ENCODE measurements around the gene ESR2.

The ESR2 gene

GRCh38 chr14:64123241-64123822, 170.8 kb downstream of the ESR2 start:
- Histone ChIP-seq H2BK15ac (ENCODE audit: low read depth, poor library complexity, severe bottlenecking) (no peak overlapping the region), H4K91ac (ENCODE audit: low read length) (no peak overlapping the region), H4K8ac (ENCODE audit: low read length) (no peak overlapping the region), H3K14ac (ENCODE audit: low read length in 2 of 2) (no peak overlapping the region), H2BK12ac (ENCODE audit: low read length in 2 of 2) (no peak overlapping the region), H2BK120ac (ENCODE audit: low read depth, low read length) (no peak overlapping the region), H3K9me3 (ENCODE audit: control insufficient read depth, low read length) (no peaks in the 10 kb centered on the region), H2BK5ac (ENCODE audit: low read depth, low read length, poor library complexity, severe bottlenecking) (no peak overlapping the region), H2AK5ac (ENCODE audit: low read length, severe bottlenecking) (no peak overlapping the region), H3K4me2 (ENCODE audit: low read length, poor library complexity, severe bottlenecking) (no peak overlapping the region), H3K4ac (ENCODE audit: low read depth in 1 of 2, low read length in 2 of 2) (no peak overlapping the region), H3K27ac (ENCODE audit: low read length, poor library complexity, severe bottlenecking) (no peak overlapping the region), H3K79me1 (replicated peaks; ENCODE audit: low read length, poor library complexity, severe bottlenecking) (no peaks in the 10 kb centered on the region), H3K27me3 (ENCODE audit: control insufficient read depth in 1 of 2, insufficient read depth in 1 of 2, low read length in 2 of 2) (no peaks in the 10 kb centered on the region), H3K36me3 (ENCODE audit: control insufficient read depth in 1 of 2, insufficient read depth in 2 of 2, low read depth in 1 of 2, low read length in 2 of 2) (peaks cover 3 to 23% of the 10 kb centered on the region in 2 experiments), H3K18ac (ENCODE audit: low read depth in 1 of 2, low read length in 2 of 2) (peak overlapping the region in 1 of 2 experiments; percentile 58), H3K4me1 (ENCODE audit: control insufficient read depth, insufficient read depth, low read depth, low read length) (peaks cover 2% of the 10 kb centered on the region), H3K4me3 (ENCODE audit: insufficient read depth in 1 of 2, low read depth in 1 of 2, low read length in 2 of 2) (no peak overlapping the region), H3K23ac (ENCODE audit: low read length in 2 of 2) (no peak overlapping the region), H2AFZ (ENCODE audit: low read depth, low read length) (no peak overlapping the region), H3K9ac (ENCODE audit: low read length) (no peak overlapping the region)
- WGBS = 97% methylated on average over 5 of the region's 5 CpGs
- no peak for DNase-seq

- Histone ChIP-seq H4K91ac (ENCODE audit: low read length) (no peak overlapping the region), H2BK5ac (ENCODE audit: low read depth, low read length, poor library complexity, severe bottlenecking) (no peak overlapping the region), H4K8ac (ENCODE audit: low read length) (no peak overlapping the region)
Measured at GRCh38 chr14:64119980-64120379, 174.2 kb downstream of the ESR2 start.

GRCh38 chr14:64119500-64119899, 174.7 kb downstream of the ESR2 start:
- Histone ChIP-seq H4K8ac (ENCODE audit: low read length) (no peak overlapping the region), H2BK12ac (ENCODE audit: low read length in 2 of 2) (no peak overlapping the region), H2BK120ac (ENCODE audit: low read depth, low read length) (no peak overlapping the region)

More at GRCh38 chr14:64119980-64120379, 174.2 kb downstream of the ESR2 start:
- no peaks in the 10 kb centered on the region for H3K27me3 ChIP-seq (ENCODE audit: control insufficient read depth in 1 of 2, insufficient read depth in 1 of 2, low read length in 2 of 2)
- H2BK120ac ChIP-seq (ENCODE audit: low read depth, low read length) = no peak overlapping the region
- H3K9me3 ChIP-seq (ENCODE audit: control insufficient read depth, low read length) = no peaks in the 10 kb centered on the region
- H3K4me1 ChIP-seq (ENCODE audit: control insufficient read depth, insufficient read depth, low read depth, low read length) = peaks cover 4% of the 10 kb centered on the region
- no peak overlapping the region for H3K27ac ChIP-seq (ENCODE audit: low read length, poor library complexity, severe bottlenecking)
- no peak overlapping the region for H2BK15ac ChIP-seq (ENCODE audit: low read depth, poor library complexity, severe bottlenecking)
- H3K23ac ChIP-seq (ENCODE audit: low read length in 2 of 2) = no peak overlapping the region
- H3K36me3 ChIP-seq (ENCODE audit: control insufficient read depth in 1 of 2, insufficient read depth in 2 of 2, low read depth in 1 of 2, low read length in 2 of 2) = peaks cover 0 to 13% of the 10 kb centered on the region in 2 experiments
- no peak overlapping the region for H3K18ac ChIP-seq (ENCODE audit: low read depth in 1 of 2, low read length in 2 of 2)
- no peaks in the 10 kb centered on the region for H3K79me1 ChIP-seq (replicated peaks; ENCODE audit: low read length, poor library complexity, severe bottlenecking)
- H3K9ac ChIP-seq (ENCODE audit: low read length) = no peak overlapping the region
- H3K4ac ChIP-seq (ENCODE audit: low read depth in 1 of 2, low read length in 2 of 2) = no peak overlapping the region
- H3K4me3 ChIP-seq (ENCODE audit: insufficient read depth in 1 of 2, low read depth in 1 of 2, low read length in 2 of 2) = no peak overlapping the region
- no peak overlapping the region for H2BK12ac ChIP-seq (ENCODE audit: low read length in 2 of 2)
- H3K14ac ChIP-seq (ENCODE audit: low read length in 2 of 2) = no peak overlapping the region
- H2AK5ac ChIP-seq (ENCODE audit: low read length, severe bottlenecking) = no peak overlapping the region
- no peak overlapping the region for H3K4me2 ChIP-seq (ENCODE audit: low read length, poor library complexity, severe bottlenecking)
- no peak overlapping the region for H2AFZ ChIP-seq (ENCODE audit: low read depth, low read length)
- no peak for DNase-seq

GRCh38 chr14:64118892-64119291, 175.3 kb downstream of the ESR2 start:
- no peak overlapping the region for H3K4me2 ChIP-seq (ENCODE audit: low read length, poor library complexity, severe bottlenecking)
- no peak overlapping the region for H3K4me3 ChIP-seq (ENCODE audit: insufficient read depth in 1 of 2, low read depth in 1 of 2, low read length in 2 of 2)
- peaks cover 7% of the 10 kb centered on the region for H3K4me1 ChIP-seq (ENCODE audit: control insufficient read depth, insufficient read depth, low read depth, low read length)
- DNase-seq = no peak
- no peaks in the 10 kb centered on the region for H3K79me1 ChIP-seq (replicated peaks; ENCODE audit: low read length, poor library complexity, severe bottlenecking)
- peaks cover 0 to 15% of the 10 kb centered on the region in 2 experiments for H3K36me3 ChIP-seq (ENCODE audit: control insufficient read depth in 1 of 2, insufficient read depth in 2 of 2, low read depth in 1 of 2, low read length in 2 of 2)
- H4K8ac ChIP-seq (ENCODE audit: low read length) = no peak overlapping the region
- H3K9me3 ChIP-seq (ENCODE audit: control insufficient read depth, low read length) = no peaks in the 10 kb centered on the region
- H2BK5ac ChIP-seq (ENCODE audit: low read depth, low read length, poor library complexity, severe bottlenecking) = no peak overlapping the region
- H2AFZ ChIP-seq (ENCODE audit: low read depth, low read length) = no peak overlapping the region
- H3K14ac ChIP-seq (ENCODE audit: low read length in 2 of 2) = no peak overlapping the region
- peak overlapping the region; percentile 89 for H3K27ac ChIP-seq (ENCODE audit: low read length, poor library complexity, severe bottlenecking)
- H3K4ac ChIP-seq (ENCODE audit: low read depth in 1 of 2, low read length in 2 of 2) = no peak overlapping the region
- H2BK15ac ChIP-seq (ENCODE audit: low read depth, poor library complexity, severe bottlenecking) = no peak overlapping the region
- 100% methylated on average over 1 of the region's 2 CpGs for WGBS
- no peaks in the 10 kb centered on the region for H3K27me3 ChIP-seq (ENCODE audit: control insufficient read depth in 1 of 2, insufficient read depth in 1 of 2, low read length in 2 of 2)
- H2BK120ac ChIP-seq (ENCODE audit: low read depth, low read length) = no peak overlapping the region
- no peak overlapping the region for H3K18ac ChIP-seq (ENCODE audit: low read depth in 1 of 2, low read length in 2 of 2)
- H3K9ac ChIP-seq (ENCODE audit: low read length) = no peak overlapping the region
- no peak overlapping the region for H3K23ac ChIP-seq (ENCODE audit: low read length in 2 of 2)
- H4K91ac ChIP-seq (ENCODE audit: low read length) = no peak overlapping the region
- no peak overlapping the region for H2BK12ac ChIP-seq (ENCODE audit: low read length in 2 of 2)
- peak overlapping the region; percentile 78 for H2AK5ac ChIP-seq (ENCODE audit: low read length, severe bottlenecking)

More at GRCh38 chr14:64119500-64119899, 174.7 kb downstream of the ESR2 start:
- Histone ChIP-seq H3K18ac (ENCODE audit: low read depth in 1 of 2, low read length in 2 of 2) (no peak overlapping the region), H4K91ac (ENCODE audit: low read length) (no peak overlapping the region), H3K14ac (ENCODE audit: low read length in 2 of 2) (no peak overlapping the region), H2AFZ (ENCODE audit: low read depth, low read length) (no peak overlapping the region), H3K23ac (ENCODE audit: low read length in 2 of 2) (no peak overlapping the region), H3K4ac (ENCODE audit: low read depth in 1 of 2, low read length in 2 of 2) (no peak overlapping the region), H2BK5ac (ENCODE audit: low read depth, low read length, poor library complexity, severe bottlenecking) (no peak overlapping the region), H2AK5ac (ENCODE audit: low read length, severe bottlenecking) (no peak overlapping the region), H3K79me1 (replicated peaks; ENCODE audit: low read length, poor library complexity, severe bottlenecking) (no peaks in the 10 kb centered on the region), H2BK15ac (ENCODE audit: low read depth, poor library complexity, severe bottlenecking) (no peak overlapping the region), H3K27ac (ENCODE audit: low read length, poor library complexity, severe bottlenecking) (peak overlapping the region; percentile 89), H3K4me2 (ENCODE audit: low read length, poor library complexity, severe bottlenecking) (no peak overlapping the region), H3K4me3 (ENCODE audit: insufficient read depth in 1 of 2, low read depth in 1 of 2, low read length in 2 of 2) (no peak overlapping the region), H3K27me3 (ENCODE audit: control insufficient read depth in 1 of 2, insufficient read depth in 1 of 2, low read length in 2 of 2) (no peaks in the 10 kb centered on the region), H3K9me3 (ENCODE audit: control insufficient read depth, low read length) (no peaks in the 10 kb centered on the region), H3K4me1 (ENCODE audit: control insufficient read depth, insufficient read depth, low read depth, low read length) (peaks cover 4% of the 10 kb centered on the region), H3K36me3 (ENCODE audit: control insufficient read depth in 1 of 2, insufficient read depth in 2 of 2, low read depth in 1 of 2, low read length in 2 of 2) (peaks cover 0 to 18% of the 10 kb centered on the region in 2 experiments), H3K9ac (ENCODE audit: low read length) (no peak overlapping the region)
- no peak for DNase-seq
- whole genome bisulfite sequencing = 96% methylated on average over 2 of the region's 2 CpGs
